Measurements from ENCODE around the gene SSTR5.

SSTR5 gene

DNA sequence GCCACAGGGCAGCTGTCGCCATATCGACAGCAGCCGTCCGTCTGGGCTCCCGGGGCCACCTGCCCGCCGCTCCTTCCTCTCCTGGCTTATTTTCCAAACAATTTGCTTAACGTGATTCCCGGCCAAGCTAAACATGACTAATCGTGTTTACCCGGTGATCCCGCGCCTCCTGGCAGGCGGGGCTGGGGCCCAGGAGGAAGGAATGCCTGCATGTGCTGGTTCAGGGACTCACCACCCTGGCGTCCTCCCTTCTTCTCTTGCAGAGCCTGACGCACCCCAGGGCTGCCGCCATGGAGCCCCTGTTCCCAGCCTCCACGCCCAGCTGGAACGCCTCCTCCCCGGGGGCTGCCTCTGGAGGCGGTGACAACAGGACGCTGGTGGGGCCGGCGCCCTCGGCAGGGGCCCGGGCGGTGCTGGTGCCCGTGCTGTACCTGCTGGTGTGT lies 6.1 kb downstream of the SSTR5 start:
- Histone ChIP-seq H3K4me3 (ENCODE audit: low read depth in 1 of 2, low read length in 1 of 2) (no peak overlapping the region), H3K27me3 (peaks cover 65% of the 10 kb centered on the region), H3K9me3 (no peaks in the 10 kb centered on the region), H3K4me1 (ENCODE audit: control insufficient read depth in 1 of 2, insufficient read depth in 1 of 2, low read depth in 1 of 2, low read length in 1 of 2) (no peaks in the 10 kb centered on the region), H3K27ac (no peak overlapping the region), H3K36me3 (no peaks in the 10 kb centered on the region)
- TF ChIP-seq, protein P1, sequence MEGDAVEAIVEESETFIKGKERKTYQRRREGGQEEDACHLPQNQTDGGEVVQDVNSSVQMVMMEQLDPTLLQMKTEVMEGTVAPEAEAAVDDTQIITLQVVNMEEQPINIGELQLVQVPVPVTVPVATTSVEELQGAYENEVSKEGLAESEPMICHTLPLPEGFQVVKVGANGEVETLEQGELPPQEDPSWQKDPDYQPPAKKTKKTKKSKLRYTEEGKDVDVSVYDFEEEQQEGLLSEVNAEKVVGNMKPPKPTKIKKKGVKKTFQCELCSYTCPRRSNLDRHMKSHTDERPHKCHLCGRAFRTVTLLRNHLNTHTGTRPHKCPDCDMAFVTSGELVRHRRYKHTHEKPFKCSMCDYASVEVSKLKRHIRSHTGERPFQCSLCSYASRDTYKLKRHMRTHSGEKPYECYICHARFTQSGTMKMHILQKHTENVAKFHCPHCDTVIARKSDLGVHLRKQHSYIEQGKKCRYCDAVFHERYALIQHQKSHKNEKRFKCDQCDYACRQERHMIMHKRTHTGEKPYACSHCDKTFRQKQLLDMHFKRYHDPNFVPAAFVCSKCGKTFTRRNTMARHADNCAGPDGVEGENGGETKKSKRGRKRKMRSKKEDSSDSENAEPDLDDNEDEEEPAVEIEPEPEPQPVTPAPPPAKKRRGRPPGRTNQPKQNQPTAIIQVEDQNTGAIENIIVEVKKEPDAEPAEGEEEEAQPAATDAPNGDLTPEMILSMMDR (IDR thresholded peaks at IDR 0.05), result no peak

GRCh38 chr16:1079341-1079740 lies 6.8 kb downstream of the SSTR5 start:
- H3K27ac ChIP-seq, result no peak overlapping the region
- TF ChIP-seq, protein P1 (IDR thresholded peaks at IDR 0.05), result no peak
- no peaks in the 10 kb centered on the region for H3K36me3 ChIP-seq
- no peaks in the 10 kb centered on the region for H3K4me1 ChIP-seq (ENCODE audit: control insufficient read depth in 1 of 2, insufficient read depth in 1 of 2, low read depth in 1 of 2, low read length in 1 of 2)
- no peak overlapping the region for H3K4me3 ChIP-seq (ENCODE audit: low read depth in 1 of 2, low read length in 1 of 2)
- H3K27me3 ChIP-seq, result peaks cover 62% of the 10 kb centered on the region
- H3K9me3 ChIP-seq, result no peaks in the 10 kb centered on the region

- no peak overlapping the region for H3K27ac ChIP-seq
- TF ChIP-seq, protein P1 (IDR thresholded peaks at IDR 0.05), result no peak
- H3K27me3 ChIP-seq, result peaks cover 56% of the 10 kb centered on the region
- H3K36me3 ChIP-seq, result no peaks in the 10 kb centered on the region
- no peak overlapping the region for H3K4me3 ChIP-seq (ENCODE audit: low read depth in 1 of 2, low read length in 1 of 2)
- H3K4me1 ChIP-seq (ENCODE audit: control insufficient read depth in 1 of 2, insufficient read depth in 1 of 2, low read depth in 1 of 2, low read length in 1 of 2), result no peaks in the 10 kb centered on the region
- H3K9me3 ChIP-seq, result no peaks in the 10 kb centered on the region
Measured at GRCh38 chr16:1079786-1080525, 7.4 kb downstream of the SSTR5 start.

- H3K4me3 ChIP-seq (ENCODE audit: low read depth in 1 of 2, low read length in 1 of 2), result no peak overlapping the region
- peaks cover 55% of the 10 kb centered on the region for H3K27me3 ChIP-seq
- H3K4me1 ChIP-seq (ENCODE audit: control insufficient read depth in 1 of 2, insufficient read depth in 1 of 2, low read depth in 1 of 2, low read length in 1 of 2), result no peaks in the 10 kb centered on the region
- TF ChIP-seq, protein P1 (IDR thresholded peaks at IDR 0.05), result no peak
- H3K36me3 ChIP-seq, result no peaks in the 10 kb centered on the region
- no peaks in the 10 kb centered on the region for H3K9me3 ChIP-seq
- no peak overlapping the region for H3K27ac ChIP-seq
Measured at GRCh38 chr16:1080801-1081733, 8.5 kb downstream of the SSTR5 start.

DNA sequence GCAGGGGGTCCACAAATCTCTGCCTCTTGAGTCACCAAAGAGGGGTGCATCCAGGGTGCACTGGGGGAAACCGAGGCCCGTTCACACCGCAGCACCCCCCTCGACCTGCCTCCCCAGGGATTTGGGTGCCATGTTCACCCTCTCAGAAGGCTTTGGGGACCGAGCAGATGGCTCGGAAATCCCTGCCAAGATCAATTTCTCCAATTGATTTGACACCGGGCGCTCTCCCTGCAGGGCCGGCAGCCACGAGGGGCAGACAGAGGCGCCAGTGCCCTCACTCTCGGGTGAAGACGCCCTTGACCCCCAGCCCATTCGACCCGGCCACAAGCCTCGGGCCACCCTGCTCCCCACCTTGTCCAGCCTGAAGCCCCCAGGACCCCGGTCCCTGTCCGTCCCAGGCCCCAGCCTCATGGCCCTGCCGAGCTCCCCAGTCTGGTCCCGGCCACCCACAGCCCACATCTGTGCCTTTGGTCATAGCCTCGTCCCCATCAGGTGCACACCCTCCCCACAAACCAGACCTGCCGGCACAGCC lies 9.3 kb downstream of the SSTR5 start:
- Histone ChIP-seq H3K4me3 (ENCODE audit: low read depth in 1 of 2, low read length in 1 of 2) (no peak overlapping the region), H3K36me3 (no peaks in the 10 kb centered on the region), H3K27ac (no peak overlapping the region), H3K9me3 (no peaks in the 10 kb centered on the region), H3K27me3 (peaks cover 54% of the 10 kb centered on the region), H3K4me1 (ENCODE audit: control insufficient read depth in 1 of 2, insufficient read depth in 1 of 2, low read depth in 1 of 2, low read length in 1 of 2) (no peaks in the 10 kb centered on the region)
- TF ChIP-seq, protein P1 (IDR thresholded peaks at IDR 0.05), result no peak
